ENCODE results near the gene HM13. TPM values are rescaled to one million over a fixed set of nuclear protein-coding genes. Genes with fewer than 3 reads are reported as not detected.

HM13 gene
- total and polyA plus RNA-seq, 2 of the 13 experiments (the other 11 are each of a cell fraction or from before 2014, with no cell fraction given) = 118 to 243 TPM

DNA sequence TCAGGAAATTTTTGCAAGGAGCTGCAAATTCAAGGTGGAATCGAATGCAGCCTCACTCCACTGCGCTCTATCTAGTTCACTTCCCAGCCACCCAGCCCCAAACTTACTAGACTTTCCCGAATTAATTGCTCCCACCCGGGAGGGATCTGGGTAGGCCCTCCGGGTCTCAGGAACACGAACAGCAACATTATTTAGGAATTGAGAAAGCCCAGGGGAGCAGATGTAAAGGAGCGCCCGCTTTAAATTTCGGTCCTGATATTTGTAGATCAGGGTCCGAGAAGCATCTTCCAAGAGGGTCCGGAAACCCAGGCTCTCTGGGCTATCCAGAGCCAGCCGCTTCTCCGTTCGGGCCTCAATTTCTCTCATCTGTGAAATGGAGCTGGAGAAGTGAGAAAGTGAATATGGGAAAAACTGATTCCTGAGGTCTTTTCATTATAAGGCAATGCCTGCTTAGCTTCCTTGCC, 90.4 kb downstream of the HM13 start (continued):
- no peak for TF ChIP-seq HNF4G (IDR thresholded peaks at IDR 0.05; ENCODE audit: borderline replicate concordance, low read depth, low read length)
- TF ChIP-seq HNF4G (CRISPR knock-in tag; IDR thresholded peaks at IDR 0.05; ENCODE audit: borderline replicate concordance, low read depth) = no peak
- TF ChIP-seq ZNF598 (CRISPR knock-in tag; IDR thresholded peaks at IDR 0.05; ENCODE audit: borderline replicate concordance) = no peak
- 0 out of 2 replicates have a peak, but pooled peaks have one; percentile 8 for TF ChIP-seq ZNF816 (CRISPR knock-in tag; IDR thresholded peaks at IDR 0.05; ENCODE audit: borderline replicate concordance)
- TF ChIP-seq ZNF777 (CRISPR knock-in tag; IDR thresholded peaks at IDR 0.05) = no peak
- 0 out of 2 replicates have a peak, but pooled peaks have one; percentile 7 for TF ChIP-seq ZNF296 (CRISPR knock-in tag; conservative IDR thresholded peaks at IDR 0.05)
- TF ChIP-seq PRPF4 (IDR thresholded peaks at IDR 0.05; ENCODE audit: low read depth, low read length, poor library complexity, severe bottlenecking) = peak; percentile 6
- TF ChIP-seq, protein P1, sequence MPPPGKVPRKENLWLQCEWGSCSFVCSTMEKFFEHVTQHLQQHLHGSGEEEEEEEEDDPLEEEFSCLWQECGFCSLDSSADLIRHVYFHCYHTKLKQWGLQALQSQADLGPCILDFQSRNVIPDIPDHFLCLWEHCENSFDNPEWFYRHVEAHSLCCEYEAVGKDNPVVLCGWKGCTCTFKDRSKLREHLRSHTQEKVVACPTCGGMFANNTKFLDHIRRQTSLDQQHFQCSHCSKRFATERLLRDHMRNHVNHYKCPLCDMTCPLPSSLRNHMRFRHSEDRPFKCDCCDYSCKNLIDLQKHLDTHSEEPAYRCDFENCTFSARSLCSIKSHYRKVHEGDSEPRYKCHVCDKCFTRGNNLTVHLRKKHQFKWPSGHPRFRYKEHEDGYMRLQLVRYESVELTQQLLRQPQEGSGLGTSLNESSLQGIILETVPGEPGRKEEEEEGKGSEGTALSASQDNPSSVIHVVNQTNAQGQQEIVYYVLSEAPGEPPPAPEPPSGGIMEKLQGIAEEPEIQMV (CRISPR knock-in tag; IDR thresholded peaks at IDR 0.05; ENCODE audit: low read depth) = no peak
- TF ChIP-seq PHF20 (CRISPR knock-in tag; IDR thresholded peaks at IDR 0.05) = peak; percentile 19
- 0 out of 2 replicates have a peak, but pooled peaks have one; percentile 93 for TF ChIP-seq ZNF615 (CRISPR knock-in tag; IDR thresholded peaks at IDR 0.05; ENCODE audit: borderline replicate concordance)
- peak; percentile 3; the same call in 1 of the 2 replicates for TF ChIP-seq ZNF101 (CRISPR knock-in tag; IDR thresholded peaks at IDR 0.05; ENCODE audit: borderline replicate concordance, low read depth)
- TF ChIP-seq, protein P2, sequence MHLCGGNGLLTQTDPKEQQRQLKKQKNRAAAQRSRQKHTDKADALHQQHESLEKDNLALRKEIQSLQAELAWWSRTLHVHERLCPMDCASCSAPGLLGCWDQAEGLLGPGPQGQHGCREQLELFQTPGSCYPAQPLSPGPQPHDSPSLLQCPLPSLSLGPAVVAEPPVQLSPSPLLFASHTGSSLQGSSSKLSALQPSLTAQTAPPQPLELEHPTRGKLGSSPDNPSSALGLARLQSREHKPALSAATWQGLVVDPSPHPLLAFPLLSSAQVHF (CRISPR knock-in tag; IDR thresholded peaks at IDR 0.05) = 0 out of 2 replicates have a peak, but pooled peaks have one; percentile 22
- TF ChIP-seq RXRB (CRISPR knock-in tag; IDR thresholded peaks at IDR 0.05; ENCODE audit: borderline replicate concordance) = no peak
- TF ChIP-seq, protein P3, sequence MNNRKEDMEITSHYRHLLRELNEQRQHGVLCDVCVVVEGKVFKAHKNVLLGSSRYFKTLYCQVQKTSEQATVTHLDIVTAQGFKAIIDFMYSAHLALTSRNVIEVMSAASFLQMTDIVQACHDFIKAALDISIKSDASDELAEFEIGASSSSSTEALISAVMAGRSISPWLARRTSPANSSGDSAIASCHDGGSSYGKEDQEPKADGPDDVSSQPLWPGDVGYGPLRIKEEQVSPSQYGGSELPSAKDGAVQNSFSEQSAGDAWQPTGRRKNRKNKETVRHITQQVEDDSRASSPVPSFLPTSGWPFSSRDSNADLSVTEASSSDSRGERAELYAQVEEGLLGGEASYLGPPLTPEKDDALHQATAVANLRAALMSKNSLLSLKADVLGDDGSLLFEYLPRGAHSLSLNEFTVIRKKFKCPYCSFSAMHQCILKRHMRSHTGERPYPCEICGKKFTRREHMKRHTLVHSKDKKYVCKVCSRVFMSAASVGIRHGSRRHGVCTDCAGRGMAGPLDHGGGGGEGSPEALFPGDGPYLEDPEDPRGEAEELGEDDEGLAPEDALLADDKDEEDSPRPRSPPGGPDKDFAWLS (CRISPR knock-in tag; IDR thresholded peaks at IDR 0.05; ENCODE audit: borderline replicate concordance) = no peak
- TF ChIP-seq PHF5A (CRISPR knock-in tag; IDR thresholded peaks at IDR 0.05; ENCODE audit: low read depth, unreplicated experiment) = no peak
- TF ChIP-seq, protein P4, sequence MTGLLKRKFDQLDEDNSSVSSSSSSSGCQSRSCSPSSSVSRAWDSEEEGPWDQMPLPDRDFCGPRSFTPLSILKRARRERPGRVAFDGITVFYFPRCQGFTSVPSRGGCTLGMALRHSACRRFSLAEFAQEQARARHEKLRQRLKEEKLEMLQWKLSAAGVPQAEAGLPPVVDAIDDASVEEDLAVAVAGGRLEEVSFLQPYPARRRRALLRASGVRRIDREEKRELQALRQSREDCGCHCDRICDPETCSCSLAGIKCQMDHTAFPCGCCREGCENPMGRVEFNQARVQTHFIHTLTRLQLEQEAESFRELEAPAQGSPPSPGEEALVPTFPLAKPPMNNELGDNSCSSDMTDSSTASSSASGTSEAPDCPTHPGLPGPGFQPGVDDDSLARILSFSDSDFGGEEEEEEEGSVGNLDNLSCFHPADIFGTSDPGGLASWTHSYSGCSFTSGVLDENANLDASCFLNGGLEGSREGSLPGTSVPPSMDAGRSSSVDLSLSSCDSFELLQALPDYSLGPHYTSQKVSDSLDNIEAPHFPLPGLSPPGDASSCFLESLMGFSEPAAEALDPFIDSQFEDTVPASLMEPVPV (CRISPR knock-in tag; IDR thresholded peaks at IDR 0.05) = 0 out of 2 replicates have a peak, but pooled peaks have one; percentile 2
- peak; percentile 90 for TF ChIP-seq ELF4 (CRISPR knock-in tag; IDR thresholded peaks at IDR 0.05; ENCODE audit: borderline replicate concordance)
- TF ChIP-seq ZKSCAN8 (CRISPR knock-in tag; IDR thresholded peaks at IDR 0.05; ENCODE audit: borderline replicate concordance) = no peak
- TF ChIP-seq ZNF136 (CRISPR knock-in tag; IDR thresholded peaks at IDR 0.05; ENCODE audit: low read depth) = no peak
- 0 out of 2 replicates have a peak, but pooled peaks have one; percentile 20 for TF ChIP-seq ZNF775 (CRISPR knock-in tag; IDR thresholded peaks at IDR 0.05; ENCODE audit: borderline replicate concordance)
- TF ChIP-seq ZC3H4 (CRISPR knock-in tag; IDR thresholded peaks at IDR 0.05; ENCODE audit: borderline replicate concordance) = no peak; the same call in none of the 2 replicates
- TF ChIP-seq SALL1 (CRISPR knock-in tag; IDR thresholded peaks at IDR 0.05) = no peak
- TF ChIP-seq NR2F1 (CRISPR knock-in tag; IDR thresholded peaks at IDR 0.05) = peak in 1 of 2 experiments; percentile 62; a peak in 1 of 4 replicates
- no peak for TF ChIP-seq ERF (CRISPR knock-in tag; IDR thresholded peaks at IDR 0.05)
- no peak for TF ChIP-seq GPN1 (CRISPR knock-in tag; IDR thresholded peaks at IDR 0.05; ENCODE audit: borderline replicate concordance)

Data from HepG2 (cell line).